Chondrocyte (in vitro differentiated cells): ENCODE measurements around the gene RCSD1. TPM values are rescaled to one million over a fixed set of nuclear protein-coding genes. Genes with fewer than 3 reads are reported as not detected.

Experiments
- DNase-seq: peaks from one replicate; pipeline ENCODE4 v3.0.0; 2021; ENCODE audit warnings: mixed read lengths, low spot score
- H3K27ac Mint-ChIP-seq: one replicate; pipeline ENCODE4 v1.8.0; 2021; ENCODE audit warnings: mild to moderate bottlenecking, moderate library complexity, mixed read lengths; ENCODE audit not compliant: unreplicated experiment
- H3K27me3 Mint-ChIP-seq: 2 replicates; pipeline ENCODE4 v1.8.0; 2021; ENCODE audit warnings: low read depth, mixed read lengths
- H3K36me3 Mint-ChIP-seq: 2 replicates; pipeline ENCODE4 v1.8.0; 2021; ENCODE audit warnings: low read depth, mixed read lengths
- H3K4me1 Mint-ChIP-seq: 2 replicates; pipeline ENCODE4 v1.8.0; 2021; ENCODE audit warnings: low read depth, mild to moderate bottlenecking, mixed read lengths
- H3K4me3 Mint-ChIP-seq: one replicate; pipeline ENCODE4 v1.8.0; 2021; ENCODE audit warnings: mild to moderate bottlenecking, moderate library complexity, mixed read lengths; ENCODE audit not compliant: unreplicated experiment
- H3K9me3 Mint-ChIP-seq: 2 replicates; pipeline ENCODE4 v1.8.0; 2021; ENCODE audit warnings: low read depth, mixed read lengths
- total RNA-seq: library from RNA; stranded (reverse); gene quantifications from 3 replicates; pipeline ENCODE4 v1.2.1, GENCODE V29; 2021
- TF ChIP-seq, protein P1 (sequence below): fragments of 200-600 bp; sonication (generic); IDR thresholded peaks from 2 replicates; pipeline ENCODE4 v1.5.0; 2021; ENCODE audit warnings: antibody characterized with exemption, mild to moderate bottlenecking, moderate library complexity

RCSD1 gene
- total RNA-seq, 1 donor from 2014 or later: 1.1 TPM

GRCh38 chr1:167618366-167618765, 11.7 kb upstream of the RCSD1 start:
- H3K27ac Mint-ChIP-seq: peak overlapping the region; percentile 23
- H3K36me3 Mint-ChIP-seq: peaks cover 2% of the 10 kb centered on the region
- peaks cover 11% of the 10 kb centered on the region for H3K9me3 Mint-ChIP-seq
- peaks cover 5% of the 10 kb centered on the region for H3K27me3 Mint-ChIP-seq
- DNase-seq: no peak
- TF ChIP-seq, protein P1, sequence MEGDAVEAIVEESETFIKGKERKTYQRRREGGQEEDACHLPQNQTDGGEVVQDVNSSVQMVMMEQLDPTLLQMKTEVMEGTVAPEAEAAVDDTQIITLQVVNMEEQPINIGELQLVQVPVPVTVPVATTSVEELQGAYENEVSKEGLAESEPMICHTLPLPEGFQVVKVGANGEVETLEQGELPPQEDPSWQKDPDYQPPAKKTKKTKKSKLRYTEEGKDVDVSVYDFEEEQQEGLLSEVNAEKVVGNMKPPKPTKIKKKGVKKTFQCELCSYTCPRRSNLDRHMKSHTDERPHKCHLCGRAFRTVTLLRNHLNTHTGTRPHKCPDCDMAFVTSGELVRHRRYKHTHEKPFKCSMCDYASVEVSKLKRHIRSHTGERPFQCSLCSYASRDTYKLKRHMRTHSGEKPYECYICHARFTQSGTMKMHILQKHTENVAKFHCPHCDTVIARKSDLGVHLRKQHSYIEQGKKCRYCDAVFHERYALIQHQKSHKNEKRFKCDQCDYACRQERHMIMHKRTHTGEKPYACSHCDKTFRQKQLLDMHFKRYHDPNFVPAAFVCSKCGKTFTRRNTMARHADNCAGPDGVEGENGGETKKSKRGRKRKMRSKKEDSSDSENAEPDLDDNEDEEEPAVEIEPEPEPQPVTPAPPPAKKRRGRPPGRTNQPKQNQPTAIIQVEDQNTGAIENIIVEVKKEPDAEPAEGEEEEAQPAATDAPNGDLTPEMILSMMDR: no peak
- H3K4me3 Mint-ChIP-seq: no peak overlapping the region
- H3K4me1 Mint-ChIP-seq: peaks cover 16% of the 10 kb centered on the region

GRCh38 chr1:167618789-167619188, 11.2 kb upstream of the RCSD1 start:
- Mint-ChIP-seq H3K36me3 (peaks cover 2% of the 10 kb centered on the region), H3K27me3 (peaks cover 5% of the 10 kb centered on the region), H3K27ac (no peak overlapping the region), H3K4me1 (peaks cover 16% of the 10 kb centered on the region), H3K4me3 (no peak overlapping the region), H3K9me3 (peaks cover 11% of the 10 kb centered on the region)
- DNase-seq: no peak
- TF ChIP-seq, protein P1: no peak

- TF ChIP-seq, protein P1: no peak
- Mint-ChIP-seq H3K4me3 (no peak overlapping the region), H3K27ac (no peak overlapping the region), H3K36me3 (peaks cover 3% of the 10 kb centered on the region), H3K9me3 (peaks cover 8% of the 10 kb centered on the region), H3K27me3 (peaks cover 5% of the 10 kb centered on the region), H3K4me1 (peaks cover 16% of the 10 kb centered on the region)
- DNase-seq: no peak
Measured at GRCh38 chr1:167620002-167620401, 10.0 kb upstream of the RCSD1 start.

GRCh38 chr1:167621780-167622313, 8.2 kb upstream of the RCSD1 start:
- Mint-ChIP-seq H3K27me3 (peaks cover 5% of the 10 kb centered on the region), H3K27ac (no peak overlapping the region), H3K36me3 (peaks cover 2% of the 10 kb centered on the region), H3K4me1 (peaks cover 14% of the 10 kb centered on the region), H3K4me3 (no peak overlapping the region), H3K9me3 (peaks cover 7% of the 10 kb centered on the region)
- no peak for DNase-seq
- TF ChIP-seq, protein P1: no peak

- DNase-seq: no peak
- H3K27ac Mint-ChIP-seq: no peak overlapping the region
- H3K9me3 Mint-ChIP-seq: peaks cover 7% of the 10 kb centered on the region
- H3K4me1 Mint-ChIP-seq: no peaks in the 10 kb centered on the region
- peaks cover 5% of the 10 kb centered on the region for H3K27me3 Mint-ChIP-seq
- no peak overlapping the region for H3K4me3 Mint-ChIP-seq
- peaks cover 2% of the 10 kb centered on the region for H3K36me3 Mint-ChIP-seq
- TF ChIP-seq, protein P1: no peak
Measured at GRCh38 chr1:167623951-167624350, 6.1 kb upstream of the RCSD1 start.
